Non-pigmented ciliary epithelial cell (primary cell): Measurements from ENCODE around the gene PAGE5.

ENCODE experiments used
- DNase-seq: peaks from one replicate; pipeline ENCODE4 v3.0.0-alpha.2; 2010; ENCODE audit warnings: low read depth

The PAGE5 gene

DNA sequence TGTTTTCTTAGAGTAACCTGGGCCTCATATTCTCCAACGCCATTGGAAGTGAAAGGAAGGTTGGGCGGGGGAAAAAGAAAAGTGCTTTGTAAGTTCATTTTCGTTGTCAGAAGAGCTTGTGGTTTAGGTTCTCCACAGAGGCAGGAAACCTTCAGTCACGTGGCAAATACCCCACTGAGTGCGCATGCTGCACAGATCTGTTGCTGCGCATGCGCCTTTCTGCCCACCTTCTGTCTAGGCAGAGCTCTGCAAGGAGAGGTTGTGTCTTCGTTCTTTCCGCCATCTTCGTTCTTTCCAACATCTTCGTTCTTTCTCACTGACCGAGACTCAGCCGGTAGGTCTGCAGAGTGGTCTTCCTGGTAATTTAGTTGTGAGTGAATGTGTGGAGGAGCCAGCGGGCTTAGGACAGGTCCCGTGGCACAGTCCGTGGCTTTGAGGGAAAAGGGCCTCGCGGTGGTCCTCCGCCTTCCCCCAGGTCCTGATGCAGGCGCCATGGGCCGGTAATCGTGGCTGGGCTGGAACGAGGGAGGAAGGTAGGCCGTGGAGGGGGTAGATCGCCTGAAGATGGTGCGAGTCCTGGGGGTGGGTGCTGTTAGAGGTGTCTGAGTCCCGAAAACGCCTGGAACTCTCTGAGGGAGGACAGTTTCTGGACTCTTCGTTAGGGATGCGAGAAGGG is at the start of gene PAGE5:
Gene PAGE5, plus strand, starts transcription at position 228 of the 676 bp plus-strand sequence. CDS start 1,037 bp downstream, outside the sequence.
- no peak for DNase-seq

DNA sequence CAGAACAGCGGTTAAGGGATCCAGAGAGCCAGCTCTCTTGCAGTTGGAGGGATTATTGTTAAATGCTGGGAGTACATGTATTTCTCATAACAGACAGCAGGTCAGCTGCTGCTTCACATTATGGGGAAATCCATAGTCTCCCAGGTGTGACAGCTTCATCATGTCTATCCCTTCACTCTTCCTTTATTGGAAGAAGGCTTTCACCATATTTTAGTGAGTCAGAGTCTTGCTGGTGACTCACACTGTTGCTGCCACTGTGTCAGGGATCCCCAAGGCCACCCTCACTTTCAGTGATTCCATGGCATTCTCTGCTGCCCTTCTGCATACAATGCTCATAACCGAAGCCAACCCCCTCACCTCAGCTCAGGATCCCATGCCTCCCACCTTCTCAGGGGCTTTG is 32.9 kb upstream of the PAGE5 start:
- no peak for DNase-seq

DNA sequence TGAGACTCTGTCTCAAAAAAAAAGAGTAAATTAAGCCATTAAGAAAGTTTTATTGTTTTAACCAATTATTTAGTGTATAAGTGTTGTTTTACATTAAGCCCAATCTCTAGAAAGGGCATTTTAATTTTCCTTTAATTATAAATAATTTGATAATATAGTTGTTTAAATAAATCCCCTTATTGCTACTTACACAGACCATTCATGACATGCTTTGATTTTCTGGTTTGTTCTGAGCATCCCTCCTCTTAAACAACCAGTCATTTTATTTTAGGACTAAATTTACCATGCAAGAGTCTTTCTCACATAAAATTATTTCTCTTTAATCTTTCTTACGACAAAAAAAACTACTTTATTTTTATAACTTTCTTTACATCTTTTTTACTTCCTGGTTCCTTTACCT is 23.5 kb upstream of the PAGE5 start:
- no peak for DNase-seq

GRCh38 chrX:55201930-55202579 is 18.1 kb upstream of the PAGE5 start:
- DNase-seq = no peak

- DNase-seq = no peak
Observed at GRCh38 chrX:55206162-55206941, 13.8 kb upstream of the PAGE5 start.

DNA sequence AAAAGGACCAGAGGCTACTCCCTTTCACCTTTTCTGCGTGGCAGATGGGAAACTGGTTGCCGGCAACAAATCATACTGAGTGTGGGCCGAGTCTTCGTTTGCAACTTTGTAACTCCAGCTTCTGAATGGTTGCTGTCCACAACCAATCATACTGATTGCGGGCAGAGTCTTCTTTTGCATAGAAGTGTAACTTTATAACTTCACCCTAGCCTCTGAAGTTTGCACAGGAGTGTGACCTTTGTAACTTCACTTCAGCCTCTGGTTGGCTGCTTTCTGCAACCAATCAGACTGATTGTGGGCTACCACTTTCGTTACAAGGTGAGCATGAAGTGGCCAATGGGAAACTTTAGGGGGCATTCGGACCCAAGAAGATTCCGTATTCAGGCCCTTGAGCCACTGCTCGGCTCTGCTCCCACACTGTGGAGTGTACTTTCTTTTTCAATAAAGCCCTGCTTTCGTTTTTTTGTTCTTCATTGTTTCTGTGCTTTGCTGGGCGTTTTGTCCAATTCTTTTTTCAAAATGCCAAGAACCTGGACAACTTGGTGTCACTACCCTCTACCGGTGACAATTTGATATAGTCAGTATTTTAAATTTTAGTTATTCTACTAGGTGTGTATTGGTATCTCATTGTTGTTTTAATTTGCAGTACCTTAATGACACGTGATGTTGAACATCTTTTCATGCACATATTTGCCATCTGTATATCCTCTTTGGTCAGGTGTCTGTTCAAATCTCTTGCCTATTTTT is 9.0 kb upstream of the PAGE5 start:
- no peak for DNase-seq

DNA sequence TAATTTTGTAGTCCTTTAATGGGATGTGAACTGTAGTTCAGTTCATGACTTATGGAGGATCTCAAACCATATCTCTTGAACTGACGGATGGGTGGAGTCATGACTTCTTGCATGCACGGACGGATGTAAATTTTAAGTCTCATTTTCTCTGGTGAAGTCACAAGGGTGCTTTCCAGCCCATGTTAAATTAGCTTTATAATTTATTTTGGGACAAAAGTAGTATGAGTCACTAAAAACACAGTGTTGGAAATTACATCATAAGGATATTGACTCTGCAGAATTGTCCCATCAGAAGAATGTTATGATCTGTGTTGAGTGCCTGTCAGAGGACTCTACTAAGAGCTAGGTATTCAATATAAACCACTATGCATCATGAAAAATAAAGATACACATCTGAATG is 6.8 kb upstream of the PAGE5 start:
- DNase-seq = no peak

GRCh38 chrX:55240788-55241340 is 20.7 kb downstream of the PAGE5 start:
- no peak for DNase-seq

- no peak for DNase-seq
Observed at GRCh38 chrX:55253528-55253927, 33.4 kb downstream of the PAGE5 start.

GRCh38 chrX:55260806-55261205 is 40.7 kb downstream of the PAGE5 start:
- no peak for DNase-seq

GRCh38 chrX:55264816-55265215 is 44.7 kb downstream of the PAGE5 start, which contains the start of gene PAGE3:
Gene PAGE3, minus strand, starts transcription at chrX:55264916. Its CDS starts 1,013 bp downstream, at chrX:55263903.
- DNase-seq = no peak
